Measurements from ENCODE around the gene PEX11B.

PEX11B gene

DNA sequence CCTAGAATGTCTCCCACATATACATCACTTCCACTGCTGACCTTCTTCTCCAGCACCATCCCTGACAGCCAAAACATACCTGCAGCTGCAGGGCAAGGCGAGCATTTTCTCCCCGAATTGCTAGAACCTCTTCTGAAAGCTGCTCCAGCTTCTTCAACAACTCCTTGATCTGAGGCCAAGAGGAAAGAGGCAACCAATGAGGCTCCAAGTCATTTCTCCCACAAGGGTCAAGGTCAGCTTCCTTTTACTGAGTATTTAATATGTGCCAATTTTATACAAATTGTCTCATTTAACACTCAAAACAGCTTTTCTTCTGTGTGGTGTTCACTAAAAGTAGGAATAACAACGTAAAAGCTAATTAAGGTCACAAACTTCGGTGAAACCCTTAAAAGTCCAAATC lies 50.3 kb downstream of the PEX11B start:
- no peak for DNase-seq (ENCODE audit: low spot score)

GRCh38 chr1:145863282-145864018 lies 55.1 kb downstream of the PEX11B start:
- no peak for DNase-seq (ENCODE audit: low spot score)

All from NAMALWA (cell line).